GM13977 (cell line): Measurements from ENCODE around the gene KIF3B.

Experiments used
- DNase-seq: peaks from one replicate; pipeline ENCODE4 v3.0.0; 2012; ENCODE audit warnings: low spot score
- CTCF ChIP-seq: IDR thresholded peaks from 2 replicates; pipeline ENCODE4 v1.5.1; 2012; ENCODE audit warnings: mild to moderate bottlenecking, control low read depth; ENCODE audit not compliant: insufficient read depth; ENCODE audit errors: extremely low read depth, missing control alignments
- in situ Hi-C: fragments of 300-500 bp; cut with MboI; formaldehyde crosslinking; loops from one replicate; pipeline ENCODE4 v1.12.0; 2022; ENCODE audit warnings: low sequenced_read_pairs, low pct_unique_long_range_greater_than_20kb, mixed read lengths, inconsistent platforms; ENCODE audit not compliant: unreplicated experiment

KIF3B gene

DNA sequence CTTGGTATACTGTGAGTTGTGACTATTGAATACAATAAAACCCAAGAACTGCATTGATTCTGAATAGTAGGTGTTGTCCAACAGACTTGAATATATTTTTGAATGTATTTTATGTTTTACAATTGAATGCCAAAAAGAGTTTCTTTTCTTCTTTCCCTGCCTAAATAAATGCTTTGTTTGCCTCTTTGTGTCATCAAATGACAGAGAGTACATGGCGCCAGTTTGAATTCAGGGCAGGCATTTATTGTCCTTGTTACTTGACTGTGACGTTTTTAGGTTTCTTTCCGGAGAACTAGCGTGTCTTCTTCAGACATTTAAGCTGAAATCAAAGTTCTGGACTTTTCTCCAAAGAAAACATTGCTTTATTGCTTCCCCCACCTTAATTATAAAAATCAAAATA is 16.6 kb downstream of the KIF3B start:
- no peak for DNase-seq
- in situ Hi-C loops, result no loop called here
- TF ChIP-seq CTCF, result no peak

DNA sequence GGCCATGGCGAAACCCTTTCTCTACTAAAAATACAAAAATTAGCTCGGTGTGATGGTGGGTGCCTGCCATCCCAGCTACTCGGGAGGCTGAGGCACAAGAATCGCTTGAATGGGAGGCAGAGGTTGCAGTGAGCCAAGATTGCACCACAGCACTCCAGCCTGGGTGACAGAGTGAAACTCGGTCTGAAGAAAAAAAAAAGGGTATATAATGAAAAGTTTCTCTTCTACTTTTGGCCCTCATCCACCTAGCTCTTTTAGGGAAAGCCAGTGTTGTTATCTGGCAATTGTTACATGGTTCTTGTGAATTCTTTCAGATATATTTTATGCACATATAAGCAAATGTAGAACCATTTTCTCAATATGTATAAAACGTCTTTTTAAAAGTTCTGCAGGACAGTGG is 19.0 kb downstream of the KIF3B start:
- no peak for DNase-seq
- no peak for TF ChIP-seq CTCF
- in situ Hi-C loops, result no loop called here

- no peak for DNase-seq
- in situ Hi-C loops, result no loop called here
- no peak for TF ChIP-seq CTCF
Observed at GRCh38 chr20:32296819-32297420, 19.5 kb downstream of the KIF3B start.

DNA sequence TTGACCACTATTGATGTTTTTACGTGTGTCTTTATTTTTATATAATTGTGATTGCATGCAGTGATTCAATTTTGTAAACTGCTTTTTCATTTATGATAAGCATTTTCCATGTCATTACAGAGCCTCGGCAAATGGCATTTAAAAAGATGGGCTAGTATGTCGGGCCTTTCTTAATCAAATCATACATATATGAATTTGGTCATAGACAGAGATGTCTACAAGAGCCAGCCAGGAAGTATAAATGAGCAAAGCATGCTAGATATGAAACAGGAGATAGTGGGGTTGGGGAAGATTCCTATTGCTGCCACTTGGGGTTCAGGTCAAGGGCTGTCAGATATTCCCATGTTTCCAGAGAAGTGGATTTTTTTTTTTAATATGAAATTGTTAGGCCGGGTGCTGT is 20.0 kb downstream of the KIF3B start:
- DNase-seq, result no peak
- TF ChIP-seq CTCF, result no peak
- in situ Hi-C loops, result no loop called here

DNA sequence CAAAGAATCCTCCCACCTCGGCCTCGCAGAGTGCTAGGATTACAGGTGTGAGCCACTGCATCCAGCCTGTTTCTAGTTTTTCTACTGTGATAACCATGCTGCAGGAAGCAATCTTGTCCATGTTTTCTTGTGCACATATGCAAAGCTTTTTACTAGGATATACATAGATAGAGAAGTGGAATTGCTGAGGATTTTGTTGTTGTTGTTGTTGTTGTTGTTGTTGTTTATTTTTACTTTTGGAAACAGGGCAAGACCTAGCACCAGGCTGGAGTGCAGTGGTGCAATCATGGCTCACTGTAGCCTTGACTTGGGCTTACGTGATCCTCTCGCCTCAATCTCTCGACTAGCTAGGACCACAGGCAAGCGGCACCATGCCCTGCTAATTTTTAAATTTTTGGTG is 23.2 kb downstream of the KIF3B start:
- no peak for TF ChIP-seq CTCF
- no peak for DNase-seq
- in situ Hi-C loops, result no loop called here

DNA sequence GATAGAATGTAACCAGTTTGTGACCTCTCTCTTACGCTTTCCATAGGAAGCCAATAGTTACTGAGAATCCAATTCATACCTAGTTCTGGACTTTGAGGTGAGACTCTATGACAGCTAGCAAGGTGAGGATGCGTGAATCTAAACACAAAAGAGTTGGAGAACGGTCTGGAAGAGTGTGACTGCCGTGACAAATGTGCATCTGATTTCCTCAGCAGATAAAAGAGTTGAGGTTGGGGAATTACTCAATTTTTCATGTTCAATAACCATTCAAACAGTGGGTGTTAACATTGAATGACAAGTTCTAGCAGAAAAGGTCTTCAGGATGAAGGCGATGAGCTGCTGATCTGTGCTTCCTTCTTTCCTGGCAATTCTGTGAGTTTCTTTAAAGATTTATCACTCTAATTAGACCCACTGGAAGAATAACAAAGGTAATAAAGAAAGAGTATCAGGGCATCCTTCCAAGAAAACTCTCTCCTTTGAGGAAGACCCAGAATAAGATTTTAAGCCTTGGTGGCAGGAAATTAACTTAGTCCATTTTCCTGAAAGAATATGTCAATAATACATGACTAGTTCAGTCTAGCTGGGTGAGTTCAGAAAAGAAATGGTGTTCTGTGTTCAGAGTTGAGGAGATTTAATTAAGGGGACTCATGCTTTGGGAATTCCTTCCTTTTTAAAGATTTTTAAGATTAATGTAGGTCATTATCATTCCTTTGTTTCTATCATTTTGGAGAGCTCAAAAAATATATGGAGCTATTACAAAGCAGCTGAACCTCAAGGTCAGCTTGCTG is 24.5 kb downstream of the KIF3B start:
- no peak for TF ChIP-seq CTCF
- in situ Hi-C loops, result no loop called here
- DNase-seq, result no peak
